D721Med (cell line): ENCODE data around the gene BDH1.

Experiments used
- DNase-seq: peaks from one replicate; pipeline ENCODE4 v3.0.0; 2011; ENCODE audit warnings: low spot score; ENCODE audit not compliant: insufficient read length
- FAIRE-seq: peaks from 2 replicates; lab custom pipeline; 2011; peaks lifted over from hg19 to GRCh38; lab: Jason Lieb, UNC
- CTCF ChIP-seq: IDR thresholded peaks from 2 replicates; pipeline ENCODE4 v1.5.1; 2012; ENCODE audit warnings: mild to moderate bottlenecking, control low read depth; ENCODE audit not compliant: insufficient read depth; ENCODE audit errors: missing control alignments

Gene BDH1

GRCh38 chr3:197523526-197523925 lies 32.2 kb downstream of the BDH1 start:
- no peak for TF ChIP-seq CTCF
- peak; percentile 7 for DNase-seq
- no peak for FAIRE-seq

GRCh38 chr3:197522881-197523441 lies 32.8 kb downstream of the BDH1 start:
- DNase-seq = peak; percentile 16
- TF ChIP-seq CTCF = no peak
- no peak for FAIRE-seq

GRCh38 chr3:197522183-197522715 lies 33.5 kb downstream of the BDH1 start:
- no peak for TF ChIP-seq CTCF
- no peak for FAIRE-seq
- peak; percentile 13 for DNase-seq

- no peak for TF ChIP-seq CTCF
- FAIRE-seq = no peak
- peak; percentile 6 for DNase-seq
These were observed 34.2 kb downstream of the BDH1 start for GRCh38 chr3:197521277-197522182.

- peak; percentile 80 for DNase-seq
- no peak for TF ChIP-seq CTCF
- no peak for FAIRE-seq
These were observed 35.2 kb downstream of the BDH1 start for GRCh38 chr3:197520311-197521276.

GRCh38 chr3:197519801-197520211 lies 36.0 kb downstream of the BDH1 start:
- peak; percentile 27 for DNase-seq
- TF ChIP-seq CTCF = no peak
- FAIRE-seq = no peak
